Neural crest cell (in vitro differentiated cells): ENCODE data around the gene MPZL1. TPM values are rescaled to one million over a fixed set of nuclear protein-coding genes. Genes with fewer than 3 reads are reported as not detected.

Source experiments
- DNase-seq: peaks from one replicate; pipeline ENCODE4 v3.0.0; 2021; ENCODE audit warnings: low read depth, mixed read lengths, low spot score
- H3K27ac Mint-ChIP-seq: one replicate; pipeline ENCODE4 v1.8.0; 2021; ENCODE audit warnings: mild to moderate bottlenecking, mixed read lengths; ENCODE audit not compliant: unreplicated experiment
- H3K27me3 Mint-ChIP-seq: 2 replicates; pipeline ENCODE4 v1.8.0; 2021; ENCODE audit warnings: low read depth, mild to moderate bottlenecking, mixed read lengths
- H3K36me3 Mint-ChIP-seq: 2 replicates; pipeline ENCODE4 v1.8.0; 2021; ENCODE audit warnings: low read depth, mild to moderate bottlenecking, mixed read lengths
- H3K4me1 Mint-ChIP-seq: 2 replicates; pipeline ENCODE4 v1.8.0; 2021; ENCODE audit warnings: mixed read lengths
- H3K4me3 Mint-ChIP-seq: one replicate; pipeline ENCODE4 v1.8.0; 2021; ENCODE audit warnings: mild to moderate bottlenecking, mixed read lengths
- H3K9me3 Mint-ChIP-seq: 2 replicates; pipeline ENCODE4 v1.8.0; 2021; ENCODE audit warnings: mixed read lengths
- CTCF ChIP-seq: fragments of 200-600 bp; sonication (generic); conservative IDR thresholded peaks from 2 replicates; pipeline ENCODE4 v1.5.0; 2021; ENCODE audit warnings: antibody characterized with exemption, mild to moderate bottlenecking
- total RNA-seq: library from RNA; stranded (reverse); gene quantifications from 2 replicates; pipeline ENCODE4 v1.2.1, GENCODE V29; 2021

The MPZL1 gene
- total RNA-seq, 1 donor from 2014 or later, result 114 TPM

DNA sequence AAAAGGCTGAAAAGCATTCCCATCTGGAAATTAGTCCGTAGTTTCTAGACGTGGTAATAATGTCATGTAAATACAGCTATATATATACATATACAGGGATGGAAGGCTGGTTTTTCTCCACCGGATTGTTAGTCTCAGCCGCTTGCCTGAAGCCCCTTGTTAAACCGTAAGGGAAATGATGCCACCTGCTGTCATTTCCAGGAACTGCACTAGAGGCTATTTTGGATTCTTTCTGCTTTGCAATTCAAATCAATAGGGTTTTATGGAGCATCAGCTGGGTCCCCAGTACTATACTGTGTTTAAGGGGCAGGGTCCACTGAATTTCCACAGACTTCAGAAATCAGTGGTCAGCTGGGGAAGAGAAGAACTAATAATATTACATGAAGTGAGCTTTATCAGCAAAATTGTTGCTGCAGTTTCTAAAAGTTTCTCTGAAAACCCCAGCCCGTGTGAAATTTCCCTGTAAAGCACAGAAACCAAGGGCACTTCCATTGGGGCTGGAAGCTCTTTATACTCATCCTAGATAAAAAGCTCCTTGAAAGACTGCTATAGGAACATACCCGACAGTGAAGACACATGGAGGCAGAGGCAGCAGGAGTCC, 33.8 kb upstream of the MPZL1 start:
- Mint-ChIP-seq H3K4me1 (peaks cover 35% of the 10 kb centered on the region), H3K4me3 (no peak overlapping the region), H3K27ac (no peak overlapping the region), H3K36me3 (no peaks in the 10 kb centered on the region), H3K9me3 (no peaks in the 10 kb centered on the region), H3K27me3 (no peaks in the 10 kb centered on the region)
- TF ChIP-seq CTCF, result peak; percentile 89
- peak; percentile 92 for DNase-seq

GRCh38 chr1:167689567-167689920, 32.2 kb upstream of the MPZL1 start:
- Mint-ChIP-seq H3K36me3 (no peaks in the 10 kb centered on the region), H3K4me3 (no peak overlapping the region), H3K9me3 (no peaks in the 10 kb centered on the region), H3K27me3 (no peaks in the 10 kb centered on the region), H3K4me1 (peaks cover 24% of the 10 kb centered on the region), H3K27ac (no peak overlapping the region)
- DNase-seq, result no peak
- TF ChIP-seq CTCF, result no peak

GRCh38 chr1:167690053-167690452, 31.7 kb upstream of the MPZL1 start:
- DNase-seq, result no peak
- H3K4me3 Mint-ChIP-seq, result no peak overlapping the region
- peaks cover 21% of the 10 kb centered on the region for H3K4me1 Mint-ChIP-seq
- TF ChIP-seq CTCF, result no peak
- no peaks in the 10 kb centered on the region for H3K27me3 Mint-ChIP-seq
- no peak overlapping the region for H3K27ac Mint-ChIP-seq
- H3K9me3 Mint-ChIP-seq, result no peaks in the 10 kb centered on the region
- no peaks in the 10 kb centered on the region for H3K36me3 Mint-ChIP-seq

GRCh38 chr1:167693425-167694045, 28.2 kb upstream of the MPZL1 start:
- Mint-ChIP-seq H3K9me3 (no peaks in the 10 kb centered on the region), H3K4me3 (no peak overlapping the region), H3K27ac (peak overlapping the region; percentile 12), H3K27me3 (no peaks in the 10 kb centered on the region), H3K4me1 (peaks cover 4% of the 10 kb centered on the region), H3K36me3 (no peaks in the 10 kb centered on the region)
- no peak for DNase-seq
- TF ChIP-seq CTCF, result no peak

- no peak for DNase-seq
- Mint-ChIP-seq H3K36me3 (no peaks in the 10 kb centered on the region), H3K27me3 (no peaks in the 10 kb centered on the region), H3K9me3 (no peaks in the 10 kb centered on the region), H3K4me1 (peaks cover 4% of the 10 kb centered on the region), H3K27ac (no peak overlapping the region), H3K4me3 (no peak overlapping the region)
- TF ChIP-seq CTCF, result no peak
Observed at GRCh38 chr1:167694691-167695090, 27.1 kb upstream of the MPZL1 start.
